ENCODE data around the gene SMNDC1.

SMNDC1 gene

DNA sequence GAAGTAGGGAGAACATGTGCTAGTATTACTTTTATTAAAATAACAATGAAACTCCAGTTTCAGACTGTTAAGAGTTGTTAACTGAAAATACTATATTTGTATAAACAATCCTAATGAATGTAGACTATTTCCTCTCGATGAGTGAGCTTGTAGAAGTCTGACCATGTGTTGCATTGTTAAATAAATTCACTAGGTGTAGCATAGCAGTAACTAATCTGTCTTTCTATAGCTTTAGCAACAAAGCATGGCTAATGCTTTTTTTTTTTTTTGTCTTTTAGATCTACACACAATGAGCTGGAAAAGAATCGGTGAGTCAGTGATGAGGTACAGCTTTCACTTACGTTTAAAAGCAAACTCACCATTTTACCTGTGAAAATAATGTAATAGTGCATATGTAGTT lies 60.2 kb downstream of the SMNDC1 start:
- no peak for DNase-seq

DNA sequence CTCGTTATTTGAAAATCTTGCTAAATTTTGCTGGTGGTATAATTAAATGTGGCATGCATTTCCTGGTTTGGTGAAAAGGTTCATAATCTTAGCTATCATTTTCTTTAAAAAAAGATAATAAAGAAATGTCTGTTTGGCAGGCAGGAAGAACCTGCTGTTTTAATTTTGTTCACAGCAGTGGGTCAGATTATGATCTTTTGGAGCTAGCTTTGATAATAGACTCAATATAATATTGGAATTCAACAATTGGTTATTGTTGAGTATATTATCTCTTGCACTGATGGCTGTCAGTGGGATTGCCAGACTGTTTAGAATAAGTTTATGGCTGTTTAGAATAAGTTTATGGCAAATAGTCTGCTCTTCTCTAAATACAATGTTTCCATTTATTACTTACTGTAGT lies 62.2 kb downstream of the SMNDC1 start:
- no peak for DNase-seq

DNA sequence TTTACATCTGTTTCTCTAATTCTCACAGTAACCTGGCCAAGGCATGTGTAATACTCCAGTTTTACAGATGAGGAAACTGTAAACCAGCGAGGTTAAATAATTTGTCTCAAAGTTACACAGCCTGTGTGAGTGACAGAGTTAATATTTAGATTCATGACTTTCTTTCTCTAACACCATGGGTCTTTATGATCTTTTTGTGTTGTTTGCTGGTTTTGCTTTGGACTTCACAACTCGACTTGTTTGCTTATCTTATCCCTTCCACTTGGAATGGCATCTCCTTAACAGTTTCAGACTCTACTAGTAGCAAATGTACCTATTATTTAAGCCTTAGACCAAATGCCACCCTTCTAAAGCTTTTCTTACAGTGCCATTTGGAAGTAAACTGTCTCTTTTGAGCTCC lies 62.9 kb downstream of the SMNDC1 start:
- no peak for DNase-seq

DNA sequence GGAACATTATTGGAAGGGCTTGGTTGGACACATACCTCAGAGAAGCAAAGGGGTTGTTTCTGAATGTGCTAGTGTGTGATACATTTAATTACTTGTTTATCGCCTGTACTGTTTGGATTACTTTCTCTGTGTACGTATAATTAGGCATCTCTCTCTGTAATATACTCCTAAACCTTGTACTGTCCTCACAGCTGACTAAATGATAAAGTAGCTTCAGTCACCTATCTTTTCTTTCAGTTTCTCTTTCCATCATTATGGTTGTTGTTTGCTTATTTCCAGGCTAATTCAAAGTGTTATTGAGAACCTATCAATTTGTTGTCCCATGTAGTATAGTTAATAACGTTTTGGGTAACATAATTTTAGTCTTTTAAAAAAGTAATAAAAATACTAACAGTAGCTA lies 63.3 kb downstream of the SMNDC1 start:
- DNase-seq: no peak

Data from activated gamma-delta T cell treated with Interleukin-2 at 50 U/mL for 16 hours (primary cell).